T-helper 9 cell (primary cell): ENCODE results near the gene SLC28A2.
A peak's percentile ranks its signal among the peaks of the same experiment; 100 is the strongest.
"Not testable (repeated sequence)": the region's sequence is repeated elsewhere in the genome, so short reads cannot be mapped to it uniquely, and the experiment has no call there.

Experiments used
- DNase-seq: peaks from one replicate; pipeline ENCODE4 v3.0.0-alpha.2; 2020
- total RNA-seq, 2 donors: gene quantifications; one replicate each; lab custom pipeline; 2026; lab: John Stamatoyannopoulos, UW

The SLC28A2 gene, protein sequence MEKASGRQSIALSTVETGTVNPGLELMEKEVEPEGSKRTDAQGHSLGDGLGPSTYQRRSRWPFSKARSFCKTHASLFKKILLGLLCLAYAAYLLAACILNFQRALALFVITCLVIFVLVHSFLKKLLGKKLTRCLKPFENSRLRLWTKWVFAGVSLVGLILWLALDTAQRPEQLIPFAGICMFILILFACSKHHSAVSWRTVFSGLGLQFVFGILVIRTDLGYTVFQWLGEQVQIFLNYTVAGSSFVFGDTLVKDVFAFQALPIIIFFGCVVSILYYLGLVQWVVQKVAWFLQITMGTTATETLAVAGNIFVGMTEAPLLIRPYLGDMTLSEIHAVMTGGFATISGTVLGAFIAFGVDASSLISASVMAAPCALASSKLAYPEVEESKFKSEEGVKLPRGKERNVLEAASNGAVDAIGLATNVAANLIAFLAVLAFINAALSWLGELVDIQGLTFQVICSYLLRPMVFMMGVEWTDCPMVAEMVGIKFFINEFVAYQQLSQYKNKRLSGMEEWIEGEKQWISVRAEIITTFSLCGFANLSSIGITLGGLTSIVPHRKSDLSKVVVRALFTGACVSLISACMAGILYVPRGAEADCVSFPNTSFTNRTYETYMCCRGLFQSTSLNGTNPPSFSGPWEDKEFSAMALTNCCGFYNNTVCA
- 0 reads per million in 2 donors for total RNA-seq

DNA sequence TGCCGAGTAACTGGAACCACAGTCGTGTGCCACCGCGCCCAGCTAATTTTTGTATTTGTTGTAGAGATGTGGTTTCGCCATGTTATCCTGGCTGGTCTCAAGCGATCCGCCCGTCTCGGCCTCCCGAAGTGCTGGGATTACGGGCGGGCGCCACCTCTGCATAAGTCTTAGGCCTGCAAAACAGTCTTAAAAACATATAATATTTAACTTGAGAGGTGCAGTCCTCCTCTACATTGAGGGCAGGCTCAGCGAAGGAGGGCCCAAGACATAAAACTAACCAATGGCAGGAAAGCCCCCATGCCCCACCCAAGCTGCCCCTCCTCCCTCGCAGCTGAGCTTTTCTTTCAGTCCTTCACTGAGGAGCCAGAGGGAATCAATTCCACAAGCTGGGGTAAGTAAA is at the start of gene SLC28A2:
TSS of gene SLC28A2 (plus strand) at position 347 of the 400 bp plus-strand sequence. CDS start 982 bp downstream, outside the sequence.
- no peak for DNase-seq

DNA sequence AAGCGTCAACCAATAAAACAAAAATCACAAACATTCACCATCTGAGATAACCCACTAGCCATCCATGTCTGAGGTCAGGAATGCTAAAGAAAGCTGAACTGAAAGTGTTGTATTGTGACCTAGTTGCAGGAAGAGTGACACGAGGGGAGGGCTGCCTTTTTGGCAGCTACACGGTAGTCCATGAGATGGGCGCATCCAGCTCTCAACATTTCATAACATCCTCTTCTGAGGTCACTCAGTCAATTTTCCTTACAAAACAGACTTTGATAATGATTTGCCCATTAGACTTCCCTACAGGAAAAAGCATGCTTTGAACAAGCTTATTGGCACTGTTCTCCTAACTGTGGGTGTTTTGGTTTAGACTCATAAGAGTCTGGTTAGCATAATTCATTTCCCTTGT is 48.9 kb upstream of the SLC28A2 start:
- no peak for DNase-seq

DNA sequence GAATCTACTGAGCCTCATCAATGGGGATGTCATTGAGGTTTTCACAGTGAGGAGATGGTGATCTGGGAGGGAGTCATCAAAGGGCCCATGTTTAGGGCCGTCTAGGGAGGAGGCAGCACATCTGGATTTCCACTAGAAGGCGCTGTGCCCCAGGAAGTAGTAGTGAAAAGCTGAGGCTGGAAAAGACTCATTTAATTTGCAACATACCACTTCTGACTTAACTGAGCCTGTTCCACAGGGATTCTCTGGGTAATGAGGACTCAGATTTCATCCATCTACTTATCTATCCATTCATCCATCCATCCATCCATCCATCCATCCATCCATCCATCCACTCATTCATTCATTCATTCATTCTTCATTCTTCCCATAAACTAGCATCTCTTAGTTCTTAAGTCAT is 46.8 kb upstream of the SLC28A2 start:
- DNase-seq = peak; percentile 42

DNA sequence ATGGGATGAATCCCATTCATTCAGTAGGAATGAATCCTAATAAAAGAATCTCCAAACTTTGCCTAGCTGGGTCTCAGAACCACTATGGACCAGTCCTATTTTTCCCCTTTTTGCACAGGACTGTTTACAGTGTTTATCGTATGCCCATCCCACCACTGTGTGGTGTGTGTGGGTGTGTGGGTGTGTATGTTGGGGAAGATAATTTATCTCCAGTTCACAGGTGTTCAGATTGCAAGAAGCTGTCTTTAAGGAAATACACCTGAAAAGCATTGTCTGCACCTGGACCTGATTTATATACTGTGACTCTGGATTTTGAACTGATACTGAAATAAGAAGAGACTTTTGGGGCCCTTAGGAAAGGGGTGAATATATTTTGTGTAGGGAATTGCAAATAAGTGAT is 39.5 kb upstream of the SLC28A2 start:
- no peak for DNase-seq

DNA sequence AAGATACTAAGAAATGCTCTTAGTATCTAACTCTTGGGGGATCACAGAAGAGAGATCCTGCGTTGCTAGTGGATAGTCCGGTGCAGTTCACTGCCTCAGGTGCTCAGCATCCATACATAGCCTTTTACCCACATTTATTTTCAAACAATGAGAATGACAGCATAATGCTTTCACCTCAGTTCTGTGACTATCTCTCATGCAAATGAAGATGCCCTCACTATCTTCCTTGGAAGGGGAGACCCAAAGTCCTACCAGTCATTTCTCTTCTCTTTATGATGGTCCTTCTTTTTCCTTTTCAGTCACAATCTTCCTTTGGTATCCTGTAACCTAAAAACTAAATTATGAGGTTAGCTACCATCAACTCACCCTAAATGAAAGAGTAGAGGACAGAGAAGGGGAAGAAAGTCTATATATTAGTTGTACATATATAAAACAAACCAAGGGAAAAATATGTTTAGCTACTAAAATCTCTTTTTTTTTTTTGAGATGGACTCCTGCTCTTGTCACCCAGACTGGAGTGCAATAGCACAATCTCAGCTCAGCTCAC is 30.9 kb upstream of the SLC28A2 start:
- DNase-seq = no peak

DNA sequence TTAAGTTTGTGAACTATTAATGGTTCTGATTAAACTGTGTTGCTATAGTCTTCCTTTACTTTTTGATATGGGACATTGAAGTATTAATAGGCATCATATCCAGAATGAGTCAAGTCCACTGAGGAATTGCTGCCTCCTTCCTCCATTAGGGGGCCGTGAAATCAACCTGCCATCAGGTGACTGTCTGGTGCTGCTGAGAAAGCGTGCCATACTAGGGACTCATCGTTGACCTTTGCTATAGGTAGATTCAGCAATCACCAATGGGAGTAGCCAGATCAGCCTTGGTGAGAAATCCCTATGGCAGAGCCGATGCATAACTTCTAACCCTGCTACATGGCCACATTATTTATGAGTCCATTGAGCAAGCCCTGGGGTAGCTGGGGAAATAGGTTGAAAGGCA is 30.1 kb upstream of the SLC28A2 start:
- no peak for DNase-seq

DNA sequence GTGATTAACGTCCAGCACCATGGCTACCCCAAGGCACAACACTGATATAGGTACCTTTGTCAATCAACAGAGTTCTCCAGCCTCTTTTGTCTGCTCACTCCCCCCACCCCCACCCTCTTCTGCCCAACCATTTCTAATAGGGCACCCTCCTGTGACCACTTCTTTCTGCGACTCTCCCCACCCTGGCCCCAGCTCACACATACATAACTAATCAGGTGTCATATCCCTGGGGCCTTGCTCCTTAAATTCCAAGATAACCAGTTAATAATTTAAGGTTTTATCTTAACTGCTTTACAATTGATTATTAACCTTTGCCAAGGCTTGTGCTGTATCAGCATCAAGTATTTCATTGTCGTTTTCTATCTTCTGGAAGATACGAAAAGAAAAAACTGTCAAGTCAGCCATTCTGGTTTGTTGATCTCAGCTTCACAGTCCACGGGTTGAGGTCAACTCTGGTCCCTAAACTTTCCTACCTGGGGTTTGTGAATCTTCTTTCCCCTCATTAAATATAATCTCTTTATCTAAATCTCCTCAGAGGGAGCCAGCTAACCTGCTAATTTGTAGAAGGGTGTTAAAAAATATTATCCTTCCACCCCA is 27.3 kb upstream of the SLC28A2 start:
- no peak for DNase-seq

DNA sequence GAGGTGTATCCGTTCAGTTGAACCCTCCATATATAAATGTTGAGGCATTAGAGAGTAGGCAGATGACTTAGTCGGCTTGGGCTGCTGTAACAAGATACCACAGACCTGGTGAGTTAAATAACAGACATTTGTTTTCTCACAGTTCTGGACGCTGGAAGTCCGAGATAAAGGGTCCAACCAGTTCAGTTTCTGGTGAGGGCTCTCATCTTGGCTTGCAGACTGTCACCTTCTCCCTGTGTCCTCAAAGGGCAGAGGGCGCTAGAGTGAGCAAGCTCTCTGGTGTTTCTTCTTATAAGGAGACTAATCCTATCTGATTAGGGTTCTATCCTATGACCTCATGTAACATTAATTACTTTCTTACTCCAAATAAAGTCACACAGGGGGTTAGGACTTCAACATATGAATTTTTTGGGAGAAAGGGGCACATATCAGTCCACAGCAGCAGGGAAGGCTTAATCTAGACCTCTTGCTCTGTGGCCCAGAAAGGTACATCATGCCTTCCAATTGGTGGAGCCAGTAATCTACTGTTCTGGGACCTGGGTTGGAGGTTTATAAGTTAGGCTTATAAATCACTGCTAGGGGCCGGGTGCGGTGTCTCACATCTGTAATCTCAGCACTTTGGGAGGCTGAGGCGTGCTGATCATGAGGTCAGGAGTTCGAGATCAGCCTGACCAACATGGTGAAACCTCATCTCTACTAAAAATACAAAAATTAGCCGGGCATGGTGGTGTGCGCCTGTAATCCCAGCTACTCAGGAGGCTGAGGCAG is 26.3 kb upstream of the SLC28A2 start:
- no peak for DNase-seq

DNA sequence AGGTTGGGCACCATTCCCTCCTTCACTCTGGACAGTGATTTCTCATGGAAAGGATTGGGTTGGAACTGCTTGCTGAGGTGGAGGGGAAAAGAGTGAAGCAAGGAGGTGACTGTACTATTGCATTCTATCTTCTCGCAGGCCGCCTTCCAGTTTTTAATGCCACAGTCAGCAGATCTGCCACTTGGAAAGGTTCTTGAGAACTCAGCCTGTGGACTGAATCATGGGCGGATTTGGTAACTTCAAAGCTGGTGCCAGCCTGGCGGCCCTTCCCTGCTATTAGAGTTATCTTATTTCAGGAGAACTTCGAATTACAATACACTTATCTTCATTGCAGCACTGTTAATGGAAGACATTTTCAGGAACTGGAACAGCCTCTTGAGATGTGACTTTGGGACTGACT is 23.1 kb upstream of the SLC28A2 start:
- DNase-seq = no peak

DNA sequence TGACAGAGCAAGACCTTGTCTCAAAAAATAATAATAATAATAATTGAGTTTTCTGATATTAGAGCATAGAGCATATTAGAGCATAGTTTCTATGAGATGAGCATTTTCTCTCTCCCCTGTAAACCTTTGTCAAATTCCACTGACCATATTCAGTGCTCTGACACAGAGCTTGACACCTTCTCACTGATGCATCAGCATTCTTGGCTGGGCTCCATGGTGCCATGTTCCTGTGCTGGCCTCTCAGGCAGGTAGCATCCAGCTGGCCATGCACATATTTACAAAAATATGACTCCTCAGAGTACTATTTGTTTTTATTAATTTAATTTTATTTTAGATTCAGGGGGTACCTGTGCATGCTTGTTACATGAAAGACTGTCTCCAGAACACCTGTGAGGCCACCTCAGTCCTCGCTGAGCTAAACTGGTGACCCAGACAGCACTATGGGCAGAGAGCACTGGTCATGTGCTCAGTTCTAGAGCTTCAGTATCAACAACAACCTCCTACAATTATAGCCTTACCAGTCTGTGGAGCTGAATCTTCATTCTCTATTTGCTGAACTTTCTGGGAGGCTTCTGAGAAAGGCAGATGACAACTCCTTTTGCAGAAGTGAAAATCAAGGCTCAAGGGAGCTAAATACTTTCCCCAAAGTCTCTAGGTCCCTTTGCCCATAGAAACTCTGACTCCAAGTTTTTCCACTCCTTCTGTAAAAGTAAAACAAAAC is 21.6 kb upstream of the SLC28A2 start:
- DNase-seq = no peak

DNA sequence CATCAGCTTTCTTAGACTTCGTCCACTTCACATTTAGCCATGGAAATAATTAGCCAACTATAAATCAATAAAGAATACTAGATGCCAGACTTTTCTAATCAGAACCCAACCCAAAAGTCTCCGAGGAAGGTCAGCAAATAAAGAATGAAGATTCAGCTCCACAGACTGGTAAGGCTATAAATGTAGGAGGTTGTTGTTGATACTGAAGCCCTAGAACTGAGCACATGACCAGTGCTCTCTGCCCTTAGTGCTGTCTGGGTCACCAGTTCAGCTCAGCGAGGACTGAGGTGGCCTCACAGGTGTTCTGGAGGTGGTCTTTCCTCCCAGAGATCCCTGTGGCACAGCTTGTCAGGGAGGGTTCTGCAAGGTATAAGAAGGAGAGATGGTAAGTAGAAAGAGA is 20.9 kb upstream of the SLC28A2 start:
- DNase-seq = no peak

DNA sequence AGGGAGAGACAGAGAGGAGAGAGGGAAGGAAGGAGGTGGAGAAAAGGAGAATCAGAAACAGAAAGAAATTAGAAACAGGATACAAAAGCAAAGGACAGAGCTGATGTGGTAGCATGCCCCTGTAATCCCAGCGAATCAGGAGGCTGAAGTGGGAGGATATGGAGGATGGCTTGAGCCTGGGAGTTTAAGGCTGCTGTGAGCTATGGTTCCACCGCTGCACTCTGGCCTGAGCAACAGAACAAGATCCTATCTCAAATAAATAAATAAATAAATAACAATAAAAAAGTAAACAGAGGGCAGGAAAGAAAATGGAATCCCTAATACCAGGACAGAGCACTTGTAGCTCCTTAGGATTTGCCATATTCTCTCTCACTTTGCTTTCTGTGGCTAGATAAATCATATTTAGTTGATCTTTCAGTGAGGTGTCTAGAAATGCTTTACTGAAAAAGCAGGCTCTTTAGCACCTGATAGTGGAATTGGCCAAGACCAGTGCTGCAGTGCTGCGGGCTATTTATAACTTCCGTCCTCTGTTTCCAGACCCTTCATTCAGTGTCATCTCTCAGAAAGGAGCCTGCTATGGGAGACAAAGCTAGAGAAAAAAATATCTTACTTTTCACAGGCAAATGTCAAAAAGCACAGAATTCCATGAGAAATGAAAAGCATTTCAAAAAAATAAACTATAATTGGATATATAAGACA is 20.0 kb upstream of the SLC28A2 start:
- DNase-seq = no peak

DNA sequence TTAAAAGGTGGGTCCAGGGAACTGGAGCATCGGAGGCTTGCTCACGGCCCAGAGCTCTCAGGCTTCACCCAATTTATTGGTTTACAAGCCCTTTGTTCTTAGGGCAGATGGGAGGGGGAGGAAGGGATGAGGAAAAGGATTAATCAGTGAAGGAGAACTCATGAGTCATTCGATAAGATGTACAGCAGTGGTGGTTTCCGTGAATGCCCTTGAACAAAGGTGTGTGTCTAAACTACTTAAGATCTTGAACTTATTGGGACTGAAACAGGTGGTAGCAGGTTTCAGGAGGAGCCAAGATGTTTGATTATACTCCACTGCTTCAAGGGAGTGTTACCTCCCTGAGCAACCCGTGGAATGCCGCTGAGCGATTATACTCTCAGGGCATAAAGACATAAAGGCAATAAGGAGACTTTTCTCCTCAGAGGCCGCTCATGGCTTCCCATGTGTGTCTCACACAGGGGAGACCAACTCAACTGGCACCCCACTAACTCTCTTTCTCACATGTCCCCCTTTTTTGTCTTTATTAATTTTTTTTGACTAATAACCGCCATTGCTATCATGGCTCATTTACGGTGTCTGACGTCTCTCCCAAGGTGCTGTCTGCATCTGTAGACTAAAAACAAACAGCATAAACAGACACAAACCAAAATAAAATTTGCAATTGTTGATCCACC is 17.3 kb upstream of the SLC28A2 start:
- no peak for DNase-seq

DNA sequence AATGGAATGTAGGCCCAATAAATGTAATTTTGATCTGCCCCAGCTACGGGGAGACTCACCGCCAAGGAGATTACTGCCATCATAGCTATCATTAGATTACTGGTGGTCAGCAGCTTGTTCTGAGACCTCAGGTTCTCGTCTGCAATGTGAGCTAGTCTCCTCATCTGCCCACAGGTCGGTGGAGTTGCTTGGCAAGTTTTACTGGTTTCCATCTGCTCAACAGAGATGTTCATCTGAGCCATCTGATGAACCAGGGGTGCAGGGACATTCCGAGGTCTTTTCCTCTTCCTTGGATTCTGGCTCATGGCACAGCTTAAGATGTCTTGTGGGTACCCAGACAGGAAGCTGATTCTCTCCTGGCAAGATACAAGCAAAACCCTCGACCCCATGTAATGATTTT is 15.2 kb upstream of the SLC28A2 start:
- DNase-seq = not testable (repeated sequence)

DNA sequence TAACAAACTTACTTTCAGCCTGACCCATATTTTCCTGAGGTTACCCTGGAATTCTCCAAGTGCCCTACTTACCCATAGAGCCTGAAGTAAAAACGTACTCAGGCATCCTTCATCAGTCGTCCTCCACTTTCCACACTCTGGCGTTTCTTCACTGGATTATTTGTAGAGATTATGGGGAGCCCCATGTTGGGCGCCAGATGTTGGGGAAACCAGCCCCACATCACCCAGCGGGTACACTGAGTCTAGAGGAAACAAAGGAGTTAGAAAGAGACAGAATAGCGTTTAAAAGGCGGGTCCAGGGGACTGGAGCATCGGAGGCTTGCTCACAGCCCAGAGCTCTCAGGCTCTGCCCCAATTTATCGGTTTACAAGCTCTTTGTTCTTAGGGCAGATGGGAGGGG is 9.7 kb upstream of the SLC28A2 start:
- no peak for DNase-seq

DNA sequence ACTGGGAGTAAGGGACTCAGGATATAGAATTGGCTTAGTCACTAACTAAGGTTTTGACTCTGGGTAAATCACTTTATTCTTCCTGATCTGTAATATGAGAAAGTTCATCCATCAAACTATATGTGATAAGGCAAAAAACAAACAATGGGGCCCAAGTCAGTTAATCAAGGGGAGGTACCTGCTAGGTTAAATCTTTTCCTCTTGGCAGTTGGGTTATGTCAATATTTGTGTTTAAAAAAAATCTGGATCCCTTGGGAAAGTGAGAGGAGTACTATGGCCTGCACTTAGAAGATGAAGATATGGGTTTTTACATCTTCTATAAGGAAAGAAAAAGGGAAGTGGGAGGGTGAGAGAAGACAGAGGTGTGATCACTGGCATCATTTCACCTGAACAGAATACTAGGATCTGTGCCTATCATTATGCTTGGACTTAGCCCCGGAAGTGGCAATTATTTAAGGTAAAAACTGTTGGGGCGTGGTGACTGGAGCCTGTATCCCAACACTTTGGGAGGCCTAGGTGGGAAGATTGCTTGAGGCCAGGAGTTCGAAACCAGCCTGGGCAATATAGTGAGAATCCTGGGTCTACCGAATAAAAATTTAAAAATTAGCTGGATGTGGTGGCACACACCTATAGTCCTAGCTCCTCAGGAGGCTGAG is 2.8 kb upstream of the SLC28A2 start:
- DNase-seq = no peak

DNA sequence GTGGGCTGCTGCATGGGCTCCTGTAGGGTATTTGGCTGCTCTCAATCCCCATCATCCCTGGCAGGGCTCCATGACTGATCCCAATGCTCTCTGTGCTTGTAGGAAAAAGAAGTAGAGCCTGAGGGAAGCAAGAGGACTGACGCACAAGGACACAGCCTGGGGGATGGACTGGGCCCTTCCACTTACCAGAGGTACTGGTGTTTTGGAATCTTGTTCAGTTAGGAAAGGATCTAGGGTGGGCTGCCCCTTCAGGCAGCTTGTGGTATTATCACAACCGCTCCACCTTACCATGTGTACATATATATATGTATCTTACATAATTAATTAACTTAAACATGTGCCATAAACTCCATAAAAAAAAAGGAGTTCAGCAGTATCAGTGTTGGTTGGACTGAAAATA is 1.3 kb downstream of the SLC28A2 start:
- DNase-seq = no peak

DNA sequence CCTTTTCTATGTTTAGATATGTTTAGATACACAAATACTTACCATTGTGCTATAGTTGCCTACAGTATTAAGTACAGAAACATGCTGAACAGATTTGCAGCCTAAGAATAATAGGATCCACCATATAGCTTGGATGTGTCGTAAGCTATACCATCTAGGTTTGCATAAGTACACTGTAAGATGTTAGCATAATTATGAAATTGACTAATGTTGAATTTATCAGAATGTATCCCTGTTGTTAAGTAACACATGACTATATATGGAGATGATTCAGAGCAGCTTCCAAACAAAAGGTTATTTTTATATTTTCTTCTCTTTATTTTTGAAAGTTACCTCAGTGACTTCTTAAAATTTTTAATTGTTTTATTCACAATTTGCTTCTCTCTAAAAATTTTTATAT is 2.4 kb downstream of the SLC28A2 start:
- DNase-seq = no peak

DNA sequence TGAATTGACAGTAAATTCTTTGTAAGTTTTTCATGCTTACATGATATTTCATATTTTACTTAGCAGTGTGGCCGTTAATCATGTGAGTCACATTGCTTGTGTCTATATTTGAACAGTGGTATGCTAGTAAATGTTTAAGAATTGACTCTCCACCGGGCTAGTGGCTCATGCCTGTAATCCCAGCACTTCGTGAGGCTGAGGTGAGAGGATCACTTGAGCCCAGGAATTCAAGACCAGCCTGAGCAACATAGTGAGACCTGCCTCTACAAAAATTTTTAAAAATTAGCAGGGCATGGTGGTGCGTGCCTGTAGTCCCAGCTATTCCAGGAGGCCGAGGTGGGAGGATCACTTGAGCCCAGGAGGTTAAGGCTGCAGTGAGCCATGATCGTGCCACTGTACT is 2.8 kb downstream of the SLC28A2 start:
- DNase-seq = not testable (repeated sequence)

DNA sequence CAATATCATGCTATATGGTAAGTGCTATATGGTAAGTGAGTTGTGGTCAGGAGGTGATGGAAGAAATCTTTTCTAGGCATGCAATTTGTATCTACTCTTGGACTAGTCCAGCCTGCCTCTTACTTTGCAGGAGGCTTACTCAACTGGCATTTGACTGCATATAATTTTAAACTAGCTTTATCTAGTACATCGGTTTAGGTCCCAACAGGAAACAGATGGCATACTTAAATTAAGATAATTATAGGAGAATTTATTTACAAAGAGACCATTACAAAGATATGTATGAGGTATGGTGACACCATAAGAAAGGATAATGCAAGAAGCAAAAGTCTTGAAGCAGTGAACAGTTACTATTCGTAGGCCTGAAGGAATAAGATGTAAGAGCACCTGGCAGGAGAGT is 7.8 kb downstream of the SLC28A2 start:
- no peak for DNase-seq
